HG02678 (cell line): ENCODE measurements around the gene YPEL3.
A peak's percentile ranks its signal among the peaks of the same experiment; 100 is the strongest.
"Not testable (repeated sequence)": the region's sequence is repeated elsewhere in the genome, so short reads cannot be mapped to it uniquely, and the experiment has no call there.

Experiments
- ATAC-seq: cut with Tn5 transposase; IDR thresholded peaks from one replicate; pipeline ENCODE4 v1.9.1; 2021; ENCODE audit warnings: mild to moderate bottlenecking, moderate library complexity; ENCODE audit not compliant: unreplicated experiment

Gene YPEL3

GRCh38 chr16:30096105-30096861, at the start of gene YPEL3:
Gene YPEL3 (minus strand): TSS chr16:30096213. CDS start chr16:30095482, 731 bp downstream.
- peak; percentile 59 for ATAC-seq

- ATAC-seq: no peak
Observed at GRCh38 chr16:30145657-30146056, 49.6 kb upstream of the YPEL3 start.

GRCh38 chr16:30144917-30145316, 48.9 kb upstream of the YPEL3 start:
- no peak for ATAC-seq

- no peak for ATAC-seq
Observed at GRCh38 chr16:30144017-30144416, 48.0 kb upstream of the YPEL3 start.

- no peak for ATAC-seq
Observed at GRCh38 chr16:30143347-30143702, 47.3 kb upstream of the YPEL3 start.

- ATAC-seq: no peak
Observed at GRCh38 chr16:30142672-30143346, 46.8 kb upstream of the YPEL3 start.

GRCh38 chr16:30141750-30142149, 45.7 kb upstream of the YPEL3 start:
- no peak for ATAC-seq

GRCh38 chr16:30139583-30140481, 43.8 kb upstream of the YPEL3 start:
- ATAC-seq: no peak

GRCh38 chr16:30137897-30138296, 41.9 kb upstream of the YPEL3 start:
- no peak for ATAC-seq

- ATAC-seq: no peak
Observed at GRCh38 chr16:30136971-30137605, 41.1 kb upstream of the YPEL3 start.

GRCh38 chr16:30132591-30132990, 36.6 kb upstream of the YPEL3 start:
- ATAC-seq: no peak

GRCh38 chr16:30131869-30132475, 36.0 kb upstream of the YPEL3 start:
- ATAC-seq: no peak

GRCh38 chr16:30127993-30128392, 32.0 kb upstream of the YPEL3 start:
- no peak for ATAC-seq

GRCh38 chr16:30125690-30126089, 29.7 kb upstream of the YPEL3 start:
- ATAC-seq: not testable (repeated sequence)

- ATAC-seq: no peak
Observed at GRCh38 chr16:30124985-30125379, 29.0 kb upstream of the YPEL3 start.

GRCh38 chr16:30122604-30123160, 26.7 kb upstream of the YPEL3 start:
- ATAC-seq: no peak

- no peak for ATAC-seq
Observed at GRCh38 chr16:30121741-30122571, 25.9 kb upstream of the YPEL3 start.

- ATAC-seq: no peak
Observed at GRCh38 chr16:30120340-30121105, 24.5 kb upstream of the YPEL3 start.

- ATAC-seq: no peak
Observed at GRCh38 chr16:30119428-30119827, 23.4 kb upstream of the YPEL3 start.
